Ishikawa (cell line): Measurements from ENCODE around the gene CBX3.

ENCODE experiments used
- CEBPB ChIP-seq: IDR thresholded peaks from 2 replicates; pipeline ENCODE4 v1.6.1; 2012
- CREB1 ChIP-seq: IDR thresholded peaks from 2 replicates; pipeline ENCODE4 v1.6.1; 2012; ENCODE audit warnings: low read depth
- EGR1 ChIP-seq: IDR thresholded peaks from 2 replicates; pipeline ENCODE4 v1.6.1; 2012
- EP300 ChIP-seq: IDR thresholded peaks from 2 replicates; pipeline ENCODE4 v1.6.1; 2012; ENCODE audit warnings: borderline replicate concordance
- FOXM1 ChIP-seq: IDR thresholded peaks from 2 replicates; pipeline ENCODE4 v1.6.1; 2012; ENCODE audit warnings: low read depth, borderline replicate concordance
- MAX ChIP-seq: IDR thresholded peaks from 2 replicates; pipeline ENCODE4 v1.6.1; 2012
- NFIC ChIP-seq: IDR thresholded peaks from 2 replicates; pipeline ENCODE4 v1.6.1; 2012
- RAD21 ChIP-seq: IDR thresholded peaks from 2 replicates; pipeline ENCODE4 v1.6.1; 2012; ENCODE audit warnings: low read depth
- REST ChIP-seq: IDR thresholded peaks from 2 replicates; pipeline ENCODE4 v1.6.1; 2012; ENCODE audit warnings: low read depth, mild to moderate bottlenecking
- TAF1 ChIP-seq: IDR thresholded peaks from 2 replicates; pipeline ENCODE4 v1.6.1; 2012; ENCODE audit warnings: low read depth, mild to moderate bottlenecking
- TEAD4 ChIP-seq: IDR thresholded peaks from 2 replicates; pipeline ENCODE4 v1.6.1; 2012
- YY1 ChIP-seq: IDR thresholded peaks from 2 replicates; pipeline ENCODE4 v1.6.1; 2012; ENCODE audit warnings: low read depth
- ZBTB7A ChIP-seq: IDR thresholded peaks from 2 replicates; pipeline ENCODE4 v1.6.1; 2012; ENCODE audit warnings: low read depth
- TF ChIP-seq, protein P1 (sequence below): IDR thresholded peaks from 2 replicates; pipeline ENCODE4 v1.6.1; 2012

- TF ChIP-seq REST: no peak
- TF ChIP-seq EP300: no peak
- no peak for TF ChIP-seq CREB1
- TF ChIP-seq MAX: no peak
- no peak for TF ChIP-seq FOXM1
- no peak for TF ChIP-seq ZBTB7A
- no peak for TF ChIP-seq RAD21
- no peak for TF ChIP-seq CEBPB
- no peak for TF ChIP-seq YY1
- TF ChIP-seq TAF1: no peak
- TF ChIP-seq NFIC: no peak
- TF ChIP-seq, protein P1, sequence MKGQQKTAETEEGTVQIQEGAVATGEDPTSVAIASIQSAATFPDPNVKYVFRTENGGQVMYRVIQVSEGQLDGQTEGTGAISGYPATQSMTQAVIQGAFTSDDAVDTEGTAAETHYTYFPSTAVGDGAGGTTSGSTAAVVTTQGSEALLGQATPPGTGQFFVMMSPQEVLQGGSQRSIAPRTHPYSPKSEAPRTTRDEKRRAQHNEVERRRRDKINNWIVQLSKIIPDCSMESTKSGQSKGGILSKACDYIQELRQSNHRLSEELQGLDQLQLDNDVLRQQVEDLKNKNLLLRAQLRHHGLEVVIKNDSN: no peak
- no peak for TF ChIP-seq TEAD4
- TF ChIP-seq EGR1: no peak
These were observed 36.5 kb downstream of the CBX3 start for GRCh38 chr7:26238032-26238431.
